WI38 (cell line): ENCODE measurements around the gene PTPN6.

Experiments
- H3K4me3 ChIP-seq: 2 replicates; pipeline ENCODE4 v1.5.1; 2011; ENCODE audit warnings: low read depth, mild to moderate bottlenecking, control low read depth, low read length
- TF ChIP-seq, protein P1 (sequence below): IDR thresholded peaks from 2 replicates; pipeline ENCODE4 v1.5.1; 2012; ENCODE audit warnings: low read depth, mild to moderate bottlenecking, control low read depth, low read length

PTPN6 gene

DNA sequence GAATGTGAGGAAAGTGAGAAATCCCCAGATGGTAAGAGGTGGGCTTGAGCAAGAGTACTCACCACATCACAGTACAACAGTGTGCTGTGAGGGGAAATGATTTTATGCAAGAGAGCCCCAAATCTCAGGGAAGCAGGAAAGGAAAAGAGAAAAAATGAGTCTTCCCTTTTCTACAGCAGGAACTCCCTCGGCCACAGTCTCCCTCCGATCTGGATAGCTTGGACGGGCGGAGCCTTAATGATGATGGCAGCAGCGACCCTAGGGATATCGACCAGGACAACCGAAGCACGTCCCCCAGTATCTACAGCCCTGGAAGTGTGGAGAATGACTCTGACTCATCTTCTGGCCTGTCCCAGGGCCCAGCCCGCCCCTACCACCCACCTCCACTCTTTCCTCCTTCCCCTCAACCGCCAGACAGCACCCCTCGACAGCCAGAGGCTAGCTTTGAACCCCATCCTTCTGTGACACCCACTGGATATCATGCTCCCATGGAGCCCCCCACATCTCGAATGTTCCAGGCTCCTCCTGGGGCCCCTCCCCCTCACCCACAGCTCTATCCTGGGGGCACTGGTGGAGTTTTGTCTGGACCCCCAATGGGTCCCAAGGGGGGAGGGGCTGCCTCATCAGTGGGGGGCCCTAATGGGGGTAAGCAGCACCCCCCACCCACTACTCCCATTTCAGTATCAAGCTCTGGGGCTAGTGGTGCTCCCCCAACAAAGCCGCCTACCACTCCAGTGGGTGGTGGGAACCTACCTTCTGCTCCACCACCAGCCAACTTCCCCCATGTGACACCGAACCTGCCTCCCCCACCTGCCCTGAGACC, 15.6 kb upstream of the PTPN6 start:
- no peak overlapping the region for H3K4me3 ChIP-seq
- TF ChIP-seq, protein P1, sequence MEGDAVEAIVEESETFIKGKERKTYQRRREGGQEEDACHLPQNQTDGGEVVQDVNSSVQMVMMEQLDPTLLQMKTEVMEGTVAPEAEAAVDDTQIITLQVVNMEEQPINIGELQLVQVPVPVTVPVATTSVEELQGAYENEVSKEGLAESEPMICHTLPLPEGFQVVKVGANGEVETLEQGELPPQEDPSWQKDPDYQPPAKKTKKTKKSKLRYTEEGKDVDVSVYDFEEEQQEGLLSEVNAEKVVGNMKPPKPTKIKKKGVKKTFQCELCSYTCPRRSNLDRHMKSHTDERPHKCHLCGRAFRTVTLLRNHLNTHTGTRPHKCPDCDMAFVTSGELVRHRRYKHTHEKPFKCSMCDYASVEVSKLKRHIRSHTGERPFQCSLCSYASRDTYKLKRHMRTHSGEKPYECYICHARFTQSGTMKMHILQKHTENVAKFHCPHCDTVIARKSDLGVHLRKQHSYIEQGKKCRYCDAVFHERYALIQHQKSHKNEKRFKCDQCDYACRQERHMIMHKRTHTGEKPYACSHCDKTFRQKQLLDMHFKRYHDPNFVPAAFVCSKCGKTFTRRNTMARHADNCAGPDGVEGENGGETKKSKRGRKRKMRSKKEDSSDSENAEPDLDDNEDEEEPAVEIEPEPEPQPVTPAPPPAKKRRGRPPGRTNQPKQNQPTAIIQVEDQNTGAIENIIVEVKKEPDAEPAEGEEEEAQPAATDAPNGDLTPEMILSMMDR, result no peak

DNA sequence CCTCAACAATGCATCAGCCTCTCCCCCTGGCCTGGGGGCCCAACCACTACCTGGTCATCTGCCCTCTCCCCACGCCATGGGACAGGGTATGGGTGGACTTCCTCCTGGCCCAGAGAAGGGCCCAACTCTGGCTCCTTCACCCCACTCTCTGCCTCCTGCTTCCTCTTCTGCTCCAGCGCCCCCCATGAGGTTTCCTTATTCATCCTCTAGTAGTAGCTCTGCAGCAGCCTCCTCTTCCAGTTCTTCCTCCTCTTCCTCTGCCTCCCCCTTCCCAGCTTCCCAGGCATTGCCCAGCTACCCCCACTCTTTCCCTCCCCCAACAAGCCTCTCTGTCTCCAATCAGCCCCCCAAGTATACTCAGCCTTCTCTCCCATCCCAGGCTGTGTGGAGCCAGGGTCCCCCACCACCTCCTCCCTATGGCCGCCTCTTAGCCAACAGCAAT, 14.9 kb upstream of the PTPN6 start:
- TF ChIP-seq, protein P1, result no peak
- no peak overlapping the region for H3K4me3 ChIP-seq

DNA sequence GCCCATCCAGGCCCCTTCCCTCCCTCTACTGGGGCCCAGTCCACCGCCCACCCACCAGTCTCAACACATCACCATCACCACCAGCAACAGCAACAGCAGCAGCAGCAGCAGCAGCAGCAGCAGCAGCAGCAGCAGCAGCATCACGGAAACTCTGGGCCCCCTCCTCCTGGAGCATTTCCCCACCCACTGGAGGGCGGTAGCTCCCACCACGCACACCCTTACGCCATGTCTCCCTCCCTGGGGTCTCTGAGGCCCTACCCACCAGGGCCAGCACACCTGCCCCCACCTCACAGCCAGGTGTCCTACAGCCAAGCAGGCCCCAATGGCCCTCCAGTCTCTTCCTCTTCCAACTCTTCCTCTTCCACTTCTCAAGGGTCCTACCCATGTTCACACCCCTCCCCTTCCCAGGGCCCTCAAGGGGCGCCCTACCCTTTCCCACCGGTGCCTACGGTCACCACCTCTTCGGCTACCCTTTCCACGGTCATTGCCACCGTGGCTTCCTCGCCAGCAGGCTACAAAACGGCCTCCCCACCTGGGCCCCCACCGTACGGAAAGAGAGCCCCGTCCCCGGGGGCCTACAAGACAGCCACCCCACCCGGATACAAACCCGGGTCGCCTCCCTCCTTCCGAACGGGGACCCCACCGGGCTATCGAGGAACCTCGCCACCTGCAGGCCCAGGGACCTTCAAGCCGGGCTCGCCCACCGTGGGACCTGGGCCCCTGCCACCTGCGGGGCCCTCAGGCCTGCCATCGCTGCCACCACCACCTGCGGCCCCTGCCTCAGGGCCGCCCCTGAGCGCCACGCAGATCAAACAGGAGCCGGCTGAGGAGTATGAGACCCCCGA, 14.3 kb upstream of the PTPN6 start:
- TF ChIP-seq, protein P1, result no peak

DNA sequence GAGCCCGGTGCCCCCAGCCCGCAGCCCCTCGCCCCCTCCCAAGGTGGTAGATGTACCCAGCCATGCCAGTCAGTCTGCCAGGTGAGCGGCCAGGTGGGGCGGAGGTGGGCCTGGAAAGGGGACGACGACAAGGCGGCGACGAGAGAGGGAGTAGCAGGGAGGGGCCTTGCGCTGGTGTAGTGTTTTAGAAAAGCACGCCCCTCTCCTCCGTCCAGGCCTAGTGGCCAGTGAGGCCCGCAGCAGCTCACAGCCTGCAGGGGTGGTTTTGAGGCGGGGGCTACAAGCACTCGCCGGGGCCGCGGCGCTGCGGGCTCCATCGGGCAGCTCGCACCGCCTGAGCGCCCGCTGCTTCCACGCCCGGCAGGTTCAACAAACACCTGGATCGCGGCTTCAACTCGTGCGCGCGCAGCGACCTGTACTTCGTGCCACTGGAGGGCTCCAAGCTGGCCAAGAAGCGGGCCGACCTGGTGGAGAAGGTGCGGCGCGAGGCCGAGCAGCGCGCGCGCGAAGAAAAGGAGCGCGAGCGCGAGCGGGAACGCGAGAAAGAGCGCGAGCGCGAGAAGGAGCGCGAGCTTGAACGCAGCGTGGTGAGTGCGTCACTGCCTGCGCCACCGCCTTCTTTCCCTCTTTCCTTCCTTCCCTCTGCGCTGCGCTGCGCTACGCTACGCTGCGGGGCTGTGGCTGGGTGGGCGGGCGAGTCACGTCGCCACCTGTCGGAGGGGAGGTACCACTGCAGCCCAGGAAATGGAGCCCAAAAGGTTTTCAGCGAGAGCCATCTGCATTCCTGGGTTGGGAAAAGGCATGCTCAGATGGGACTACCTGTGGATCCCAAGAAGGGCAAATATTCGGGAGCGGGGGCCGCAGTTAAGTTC, 13.4 kb upstream of the PTPN6 start:
- TF ChIP-seq, protein P1, result peak; percentile 84

More for the DNA sequence above, 14.3 kb upstream of the PTPN6 start:
- H3K4me3 ChIP-seq, result peak overlapping the region; percentile 58; the same call in 1 of the 2 replicates

DNA sequence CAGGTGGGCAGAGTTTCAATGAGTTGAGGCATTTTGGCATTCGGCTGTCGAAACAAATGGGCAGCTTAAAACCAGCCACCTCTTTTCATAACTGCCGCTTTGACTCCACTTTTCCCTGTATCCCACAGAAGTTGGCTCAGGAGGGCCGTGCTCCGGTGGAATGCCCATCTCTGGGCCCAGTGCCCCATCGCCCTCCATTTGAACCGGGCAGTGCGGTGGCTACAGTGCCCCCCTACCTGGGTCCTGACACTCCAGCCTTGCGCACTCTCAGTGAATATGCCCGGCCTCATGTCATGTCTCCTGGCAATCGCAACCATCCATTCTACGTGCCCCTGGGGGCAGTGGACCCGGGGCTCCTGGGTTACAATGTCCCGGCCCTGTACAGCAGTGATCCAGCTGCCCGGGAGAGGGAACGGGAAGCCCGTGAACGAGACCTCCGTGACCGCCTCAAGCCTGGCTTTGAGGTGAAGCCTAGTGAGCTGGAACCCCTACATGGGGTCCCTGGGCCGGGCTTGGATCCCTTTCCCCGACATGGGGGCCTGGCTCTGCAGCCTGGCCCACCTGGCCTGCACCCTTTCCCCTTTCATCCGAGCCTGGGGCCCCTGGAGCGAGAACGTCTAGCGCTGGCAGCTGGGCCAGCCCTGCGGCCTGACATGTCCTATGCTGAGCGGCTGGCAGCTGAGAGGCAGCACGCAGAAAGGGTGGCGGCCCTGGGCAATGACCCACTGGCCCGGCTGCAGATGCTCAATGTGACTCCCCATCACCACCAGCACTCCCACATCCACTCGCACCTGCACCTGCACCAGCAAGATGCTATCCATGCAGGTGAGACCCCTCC, 12.6 kb upstream of the PTPN6 start:
- peak overlapping the region; percentile 58 for H3K4me3 ChIP-seq
- TF ChIP-seq, protein P1, result no peak

More for the DNA sequence above, 13.4 kb upstream of the PTPN6 start:
- peak overlapping the region; percentile 58 for H3K4me3 ChIP-seq

DNA sequence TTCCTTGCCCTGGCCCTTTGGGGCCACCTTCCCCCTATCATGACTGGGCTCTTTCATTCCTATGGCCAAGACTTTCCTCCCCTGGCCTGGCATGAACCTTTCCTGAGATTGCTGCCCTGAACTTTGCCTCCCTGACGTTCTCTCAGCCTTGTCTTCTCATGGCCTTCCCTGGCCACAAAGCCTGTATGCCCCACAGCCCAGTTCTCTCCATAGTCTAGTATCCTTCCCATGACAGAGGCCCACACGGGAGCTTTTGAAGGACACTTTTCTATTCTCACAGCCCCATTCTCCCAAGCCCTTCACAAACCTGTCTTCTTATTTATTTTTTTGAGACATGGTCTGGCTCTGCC, 12.0 kb upstream of the PTPN6 start:
- TF ChIP-seq, protein P1, result no peak
- H3K4me3 ChIP-seq, result no peak overlapping the region
